HTERT RPE-1 (cell line): ENCODE measurements around the gene ZFP36L1.

Experiments used
- in situ Hi-C: fragments of 300-500 bp; cut with MboI; formaldehyde crosslinking; loops from 4 replicates; pipeline ENCODE4 v1.14.3; 2020; ENCODE audit warnings: low sequenced_read_pairs

The ZFP36L1 gene

GRCh38 chr14:68748260-68748659, 44.6 kb downstream of the ZFP36L1 start:
- in situ Hi-C loops = no loop called here

- in situ Hi-C loops = no loop called here
These were observed 45.5 kb downstream of the ZFP36L1 start for GRCh38 chr14:68747393-68747792.

GRCh38 chr14:68744613-68745012, 48.3 kb downstream of the ZFP36L1 start:
- in situ Hi-C loops = no loop called here

- in situ Hi-C loops = no loop called here
These were observed 50.9 kb downstream of the ZFP36L1 start for GRCh38 chr14:68741839-68742470.

GRCh38 chr14:68741477-68741791, 51.4 kb downstream of the ZFP36L1 start:
- in situ Hi-C loops = no loop called here

GRCh38 chr14:68740788-68741476, 51.9 kb downstream of the ZFP36L1 start:
- in situ Hi-C loops = no loop called here

- in situ Hi-C loops = no loop called here
These were observed 53.2 kb downstream of the ZFP36L1 start for GRCh38 chr14:68739701-68740100.

GRCh38 chr14:68738559-68738958, 54.3 kb downstream of the ZFP36L1 start:
- in situ Hi-C loops = no loop called here
